GM12892 (cell line): ENCODE results near the gene DLK1.

Source experiments
- POLR2A ChIP-seq: IDR thresholded peaks from 2 replicates; pipeline ENCODE4 v1.6.1; 2011; ENCODE audit warnings: low read depth, low read length, control low read depth
- POLR2AphosphoS5 ChIP-seq: IDR thresholded peaks from 2 replicates; pipeline ENCODE4 v1.6.1; 2011; ENCODE audit warnings: low read depth, low read length, control low read depth
- TAF1 ChIP-seq: IDR thresholded peaks from 2 replicates; pipeline ENCODE4 v1.6.1; 2011; ENCODE audit warnings: low read depth, mild to moderate bottlenecking, control low read depth, low read length, borderline replicate concordance

DNA sequence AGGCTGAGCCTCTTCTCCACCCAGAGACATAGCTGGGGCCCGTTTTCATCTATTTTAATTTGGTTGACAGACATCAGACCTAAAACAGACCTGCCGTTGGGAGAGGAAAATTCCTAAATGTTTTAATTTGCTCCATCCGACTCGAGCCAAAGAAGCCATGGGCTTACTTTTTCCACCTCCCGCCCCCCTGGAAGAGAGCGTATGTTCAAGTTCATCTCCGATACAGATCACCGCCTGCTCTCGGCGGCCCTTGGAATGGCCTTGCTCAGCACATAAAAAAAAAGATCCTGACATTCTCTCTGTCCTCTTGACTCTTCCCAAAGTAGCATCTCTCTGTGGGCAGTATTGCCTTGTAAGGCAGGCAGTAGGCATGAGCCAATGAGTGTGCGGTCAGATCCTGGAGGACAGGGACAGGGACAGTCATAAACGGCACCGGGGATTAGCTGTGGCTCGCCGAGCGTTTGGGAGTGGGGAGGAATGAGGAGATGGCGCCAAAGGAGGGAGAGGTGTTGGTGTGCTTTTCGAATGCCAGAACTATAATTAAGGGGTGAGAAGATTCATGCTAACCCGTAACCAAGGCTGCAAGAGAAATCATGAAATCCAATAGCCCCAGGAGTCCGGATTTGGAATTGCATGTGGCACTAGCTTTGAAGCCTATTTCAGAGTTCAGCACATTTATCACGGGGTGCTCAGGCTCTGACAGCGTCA, 51.3 kb downstream of the DLK1 start:
- no peak for TF ChIP-seq POLR2AphosphoS5
- TF ChIP-seq POLR2A, result no peak
- no peak for TF ChIP-seq TAF1
